Limb (tissue), 2 donors: ENCODE measurements around the gene SYNGAP1.
"Not testable (repeated sequence)": the region's sequence is repeated elsewhere in the genome, so short reads cannot be mapped to it uniquely, and the experiment has no call there.

Experiments
- DNase-seq, 2 donors: peaks; one replicate each; pipeline ENCODE4 v3.0.0-alpha.2; 2016; ENCODE audit errors: extremely low spot score in 2 of 2

Gene SYNGAP1

DNA sequence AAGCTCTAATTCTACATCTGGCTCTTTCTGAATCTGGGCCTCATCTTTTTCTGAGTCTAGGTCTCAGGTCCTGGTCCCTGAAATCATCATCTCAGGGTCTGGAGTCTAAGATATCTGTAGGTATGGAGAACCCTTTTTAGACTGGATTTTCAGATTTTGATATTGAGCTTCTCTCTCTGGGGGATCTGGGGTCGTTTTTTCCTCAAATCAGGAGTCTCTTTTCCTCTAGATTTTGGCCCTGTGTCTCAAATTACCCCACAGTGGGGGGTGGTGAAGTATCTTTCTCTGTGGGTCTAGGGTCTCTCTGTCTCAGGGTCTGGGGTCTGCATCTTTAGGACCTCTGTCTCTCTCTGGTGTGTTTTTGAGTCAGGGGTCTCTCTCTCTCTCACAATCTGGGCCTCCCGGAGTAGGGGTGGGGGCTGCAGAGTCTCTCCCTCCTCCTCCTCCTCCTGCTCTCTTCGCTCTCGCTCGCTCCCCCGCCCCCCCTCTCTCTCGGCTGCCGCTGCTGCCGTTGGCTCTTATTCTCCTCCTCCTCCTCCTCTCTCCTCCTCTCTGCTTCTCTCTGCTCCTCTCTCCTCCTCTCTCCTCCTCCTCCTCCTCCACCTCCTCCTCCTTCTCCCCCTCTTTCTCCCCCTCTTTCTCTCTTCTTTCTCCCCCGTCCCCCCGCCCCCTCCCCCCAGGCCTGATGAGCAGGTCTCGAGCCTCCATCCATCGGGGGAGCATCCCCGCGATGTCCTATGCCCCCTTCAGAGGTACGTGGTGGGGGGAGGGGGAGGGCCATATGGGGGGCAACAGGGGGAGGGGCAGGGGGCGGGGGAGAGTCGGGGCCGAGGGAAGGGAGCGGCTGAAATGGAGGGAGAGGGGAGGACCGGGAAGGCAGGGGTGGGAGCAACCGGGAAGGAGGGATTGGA is at the start of gene SYNGAP1:
Gene SYNGAP1, plus strand, starts transcription at position 486 of the 911 bp plus-strand sequence. Its CDS starts 200 bp downstream, at position 686.
- DNase-seq = peak; percentile 79 to 87

- DNase-seq = not testable (repeated sequence)
These were observed 48.0 kb upstream of the SYNGAP1 start for GRCh38 chr6:33371901-33372300.

GRCh38 chr6:33372526-33373123 is 47.2 kb upstream of the SYNGAP1 start:
- DNase-seq = no peak

- no peak for DNase-seq
These were observed 45.6 kb upstream of the SYNGAP1 start for GRCh38 chr6:33373960-33374910.

- DNase-seq = peak; percentile 68 to 81
These were observed 44.7 kb upstream of the SYNGAP1 start for GRCh38 chr6:33375143-33375671.

GRCh38 chr6:33377171-33377570 is 42.7 kb upstream of the SYNGAP1 start:
- DNase-seq = no peak

DNA sequence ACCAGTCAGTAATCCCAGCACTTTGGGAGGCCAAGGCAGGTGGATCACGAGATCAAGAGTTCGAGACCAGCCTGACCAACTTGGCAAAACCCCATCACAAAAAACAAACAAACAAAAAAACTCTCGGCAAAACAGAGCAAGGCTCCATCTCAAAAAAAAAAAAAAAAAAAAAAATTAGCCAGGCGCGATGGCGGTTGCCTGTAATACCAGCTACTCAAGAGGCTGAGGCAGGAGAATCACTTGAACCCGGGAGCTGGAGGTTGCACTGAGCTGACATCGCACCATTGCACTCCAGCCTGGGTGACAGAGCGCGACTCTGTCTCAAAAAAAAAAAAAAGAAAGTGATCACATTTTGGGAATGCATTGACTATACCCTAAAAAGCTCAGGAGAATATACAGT is 40.7 kb upstream of the SYNGAP1 start:
- not testable (repeated sequence) for DNase-seq

DNA sequence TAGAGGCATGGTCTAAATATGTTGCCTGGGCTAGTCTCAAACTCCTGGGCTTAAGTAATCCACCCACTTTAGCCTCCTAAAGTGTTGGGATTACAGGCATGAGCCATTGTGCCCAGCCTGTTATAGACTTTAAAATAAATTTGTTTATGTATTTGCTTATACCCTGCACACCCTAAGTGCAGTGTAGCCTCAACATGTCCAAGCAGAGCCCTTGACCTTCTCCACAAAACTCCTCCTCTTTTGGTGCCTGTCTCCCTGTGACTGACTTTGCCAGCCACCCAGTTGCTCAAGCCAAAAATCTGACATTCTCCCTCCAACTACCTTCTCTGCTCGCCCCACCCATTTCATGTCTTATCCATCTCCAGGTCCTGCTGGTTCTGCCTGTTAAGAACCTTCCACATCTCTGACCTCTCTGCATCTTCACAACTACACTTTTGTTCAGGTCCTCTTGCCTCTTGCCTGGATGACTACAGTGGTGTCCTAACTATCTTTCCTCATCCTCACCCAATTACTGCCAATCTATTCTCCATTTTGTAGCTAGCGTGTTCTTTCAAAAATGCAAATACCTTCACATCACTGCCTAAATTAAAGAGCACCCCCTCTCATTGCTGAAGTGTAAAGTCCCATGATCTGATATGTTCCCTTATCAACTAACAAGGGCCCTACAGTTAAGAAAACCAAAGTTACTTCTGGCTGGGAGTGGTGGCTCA is 39.4 kb upstream of the SYNGAP1 start:
- DNase-seq = no peak

DNA sequence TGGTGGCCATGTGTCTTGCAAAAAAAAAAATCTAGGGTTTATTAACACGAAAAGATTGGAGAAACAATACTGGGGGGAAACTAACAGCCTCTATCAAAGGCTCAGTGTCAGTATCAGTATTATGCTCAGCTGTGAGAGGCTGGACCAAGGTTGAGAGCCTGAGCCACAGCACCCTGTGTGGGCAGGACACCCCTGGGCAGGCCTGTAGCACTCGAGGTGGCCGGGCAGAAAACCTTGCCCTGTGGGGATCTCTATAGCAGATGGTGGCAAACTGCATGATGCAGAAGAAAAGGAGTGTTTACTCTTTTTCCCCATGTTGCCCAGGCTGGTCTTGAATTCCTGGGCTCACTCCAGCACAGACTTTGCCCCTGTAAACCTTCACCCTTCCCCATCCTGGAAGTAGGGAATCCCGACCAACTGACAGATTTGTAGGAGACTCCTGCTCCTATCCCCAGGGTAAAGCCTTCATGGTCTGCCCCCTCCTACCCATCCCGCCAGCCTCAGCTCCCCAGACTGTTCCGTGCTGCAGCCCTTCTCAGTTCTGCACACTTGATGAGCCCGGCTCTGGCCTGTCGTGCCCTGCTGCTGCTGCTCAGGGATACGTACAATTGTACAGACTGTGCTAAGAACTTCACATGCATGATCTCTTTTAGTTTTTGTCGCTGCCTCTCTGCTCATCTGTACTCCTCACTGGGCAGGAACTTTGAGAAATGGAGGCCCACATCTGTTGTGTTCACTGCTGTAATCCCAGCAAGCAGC is 36.3 kb upstream of the SYNGAP1 start:
- no peak for DNase-seq

DNA sequence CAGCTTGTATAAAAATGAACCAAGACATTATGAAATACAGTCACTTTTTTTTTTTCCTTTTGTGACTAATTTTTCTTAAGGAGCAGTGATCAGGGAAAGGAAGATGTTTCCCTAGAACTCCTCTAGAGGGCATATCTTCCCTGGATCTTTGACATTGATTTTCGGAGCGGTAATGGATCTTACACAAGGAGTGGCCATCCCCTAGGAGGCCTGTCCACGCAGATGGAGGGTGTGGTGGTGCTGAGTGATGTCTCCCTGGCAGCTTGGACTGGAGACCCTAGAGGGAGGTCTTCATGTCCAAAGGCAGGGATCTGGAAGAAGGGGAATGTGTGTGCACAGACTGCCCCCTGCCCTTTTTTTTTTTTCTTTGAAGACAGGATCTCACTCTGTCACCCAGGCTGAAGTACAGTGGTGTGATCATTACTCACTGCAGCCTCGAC is 35.3 kb upstream of the SYNGAP1 start:
- no peak for DNase-seq

GRCh38 chr6:33390173-33390572 is 29.7 kb upstream of the SYNGAP1 start:
- DNase-seq = no peak

DNA sequence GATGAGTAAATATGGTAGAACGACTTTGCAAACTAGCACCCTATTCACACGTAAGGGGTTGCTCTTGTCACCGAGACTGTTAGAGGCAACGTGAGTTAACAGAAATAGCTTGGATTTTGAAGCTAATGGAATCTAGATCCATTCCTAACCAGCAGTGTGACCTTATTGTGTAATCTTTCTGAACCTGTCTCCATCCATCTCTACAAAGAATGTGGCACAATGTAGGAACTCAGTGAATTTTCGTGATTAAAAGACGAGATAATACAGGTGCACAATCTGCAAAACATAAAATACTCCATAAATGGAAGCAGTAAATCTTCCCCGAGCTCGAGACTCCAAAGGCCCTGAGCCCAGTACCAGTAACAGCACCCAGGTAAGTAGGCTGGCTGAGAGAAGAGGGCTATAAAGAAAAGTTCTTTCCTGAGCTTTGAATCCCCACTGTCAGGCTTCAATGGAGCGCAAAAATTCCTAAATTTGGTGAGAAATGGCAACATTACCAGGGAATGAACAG is 29.0 kb upstream of the SYNGAP1 start:
- no peak for DNase-seq

DNA sequence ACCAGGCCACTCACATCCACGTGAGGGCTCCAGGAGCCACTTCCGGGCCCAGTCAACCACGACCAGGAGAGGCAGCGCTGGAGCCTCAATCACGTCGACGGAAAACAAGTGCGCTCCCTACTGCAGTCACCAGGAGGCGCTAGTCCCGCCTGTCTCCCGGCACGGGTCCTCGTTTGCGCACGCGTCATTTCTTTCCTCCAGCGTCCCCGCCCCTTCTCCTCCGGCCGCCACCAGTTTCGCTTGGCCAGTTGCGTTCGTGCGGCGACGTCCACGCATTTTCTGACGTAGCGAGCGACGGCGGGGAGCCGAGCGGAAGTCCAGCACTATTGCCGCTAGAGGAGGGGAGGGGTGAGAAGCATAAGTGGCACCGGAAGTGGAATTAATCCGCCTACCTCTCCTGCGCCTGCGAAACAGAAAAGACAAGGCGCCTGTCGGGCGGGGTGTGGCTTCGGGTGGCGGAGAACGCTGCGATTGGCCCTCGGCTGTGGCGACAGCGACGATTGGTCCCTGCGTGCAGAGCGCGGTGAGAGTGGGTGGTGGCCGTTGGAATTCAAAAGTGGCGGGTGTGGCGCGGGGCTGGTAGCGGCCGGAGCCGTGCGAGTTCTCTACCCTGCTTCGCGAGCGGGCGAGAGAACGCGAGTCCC is 28.5 kb upstream of the SYNGAP1 start, which contains the start of gene KIFC1:
Gene KIFC1, plus strand, starts transcription at position 546 of the 644 bp plus-strand sequence. CDS start 163 bp downstream, outside the sequence.
- DNase-seq = peak; percentile 100

DNA sequence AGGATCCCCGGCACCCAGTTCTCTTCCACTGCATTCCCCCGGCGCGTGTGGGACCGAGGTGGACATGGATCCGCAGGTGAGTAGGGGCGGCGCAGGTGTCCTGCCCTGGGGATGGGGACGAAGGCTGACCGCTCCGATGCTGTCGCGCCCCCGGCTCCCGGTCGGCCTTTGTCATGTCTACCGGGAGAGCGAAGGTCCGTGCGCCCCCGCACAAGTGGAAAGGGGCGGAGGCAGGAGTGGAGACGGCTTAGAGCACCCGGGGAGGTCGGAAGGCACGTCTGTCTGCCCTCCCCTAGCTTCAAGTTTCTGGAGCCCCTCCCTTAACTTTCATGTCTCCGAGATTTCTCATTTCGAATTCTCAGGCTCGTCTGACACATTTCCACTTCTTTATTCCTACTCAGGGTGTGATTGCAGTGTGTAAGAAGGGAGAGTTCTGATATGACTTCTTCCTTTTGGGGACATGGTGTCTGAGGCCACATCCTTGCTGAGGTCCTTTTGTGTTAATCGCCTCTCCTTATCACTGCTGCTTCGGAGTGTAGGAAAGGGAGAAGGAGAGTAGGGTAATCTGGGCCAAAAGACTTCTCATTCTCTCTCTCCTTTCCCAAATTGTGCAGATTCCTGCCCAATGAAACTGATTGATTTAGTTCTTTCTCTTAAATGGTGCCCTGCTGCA is 27.8 kb upstream of the SYNGAP1 start:
- no peak for DNase-seq

GRCh38 chr6:33392595-33392948 is 27.3 kb upstream of the SYNGAP1 start:
- DNase-seq = no peak

DNA sequence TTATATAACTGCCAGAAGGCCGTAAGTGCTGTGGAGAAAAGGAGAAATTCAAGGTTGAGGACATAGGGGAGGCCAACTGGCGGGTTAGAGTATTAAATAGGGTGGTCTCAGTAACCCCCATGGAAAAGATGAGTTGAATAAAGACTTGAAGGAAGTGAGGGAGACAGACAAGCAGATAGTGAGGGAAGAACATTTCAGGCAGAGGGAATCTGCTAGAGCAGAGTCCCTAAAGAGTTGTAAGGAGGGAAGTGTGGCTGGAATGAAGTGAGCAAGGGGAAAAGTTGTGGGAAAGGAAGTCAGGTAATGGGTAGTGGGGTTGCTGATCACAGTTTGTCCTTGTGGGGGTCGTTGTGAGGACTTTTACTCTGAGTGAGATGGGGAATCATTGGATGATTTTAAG is 26.9 kb upstream of the SYNGAP1 start:
- no peak for DNase-seq

- no peak for DNase-seq
These were observed 22.3 kb upstream of the SYNGAP1 start for GRCh38 chr6:33397541-33397940.

GRCh38 chr6:33398601-33399000 is 21.3 kb upstream of the SYNGAP1 start:
- not testable (repeated sequence) for DNase-seq

GRCh38 chr6:33399881-33400280 is 20.0 kb upstream of the SYNGAP1 start:
- not testable (repeated sequence) for DNase-seq
